Suprapubic skin (tissue), 4 donors: ENCODE results near the gene HINT2.

ENCODE experiments used
- EP300 ChIP-seq: sonication (generic); formaldehyde crosslinking; IDR thresholded peaks from one replicate; pipeline ENCODE4 v1.6.1; 2017; ENCODE audit warnings: antibody characterized with exemption
- POLR2A ChIP-seq, 2 donors: fragments of 450-650 bp; IDR thresholded peaks; one replicate each; pipeline ENCODE4 v1.6.1; 2017; ENCODE audit warnings: antibody characterized with exemption in 2 of 2, mild to moderate bottlenecking in 2 of 2, moderate library complexity in 2 of 2
- POLR2AphosphoS5 ChIP-seq, 3 donors: sonication (generic); formaldehyde crosslinking; IDR thresholded peaks; one replicate each; pipeline ENCODE4 v1.6.1; 2017; ENCODE audit warnings: antibody characterized with exemption in 3 of 3
- TF ChIP-seq, protein P1 (sequence below), 2 donors: fragments of 200-600 bp in 1 of 2; fragments of 450-650 bp in 1 of 2; sonication (generic) in 1 of 2; IDR thresholded peaks; one replicate each; pipeline ENCODE4 v1.5.1; 2016 to 2019; ENCODE audit warnings: antibody characterized with exemption in 2 of 2, mild to moderate bottlenecking in 1 of 2, moderate library complexity in 1 of 2

- TF ChIP-seq, protein P1, sequence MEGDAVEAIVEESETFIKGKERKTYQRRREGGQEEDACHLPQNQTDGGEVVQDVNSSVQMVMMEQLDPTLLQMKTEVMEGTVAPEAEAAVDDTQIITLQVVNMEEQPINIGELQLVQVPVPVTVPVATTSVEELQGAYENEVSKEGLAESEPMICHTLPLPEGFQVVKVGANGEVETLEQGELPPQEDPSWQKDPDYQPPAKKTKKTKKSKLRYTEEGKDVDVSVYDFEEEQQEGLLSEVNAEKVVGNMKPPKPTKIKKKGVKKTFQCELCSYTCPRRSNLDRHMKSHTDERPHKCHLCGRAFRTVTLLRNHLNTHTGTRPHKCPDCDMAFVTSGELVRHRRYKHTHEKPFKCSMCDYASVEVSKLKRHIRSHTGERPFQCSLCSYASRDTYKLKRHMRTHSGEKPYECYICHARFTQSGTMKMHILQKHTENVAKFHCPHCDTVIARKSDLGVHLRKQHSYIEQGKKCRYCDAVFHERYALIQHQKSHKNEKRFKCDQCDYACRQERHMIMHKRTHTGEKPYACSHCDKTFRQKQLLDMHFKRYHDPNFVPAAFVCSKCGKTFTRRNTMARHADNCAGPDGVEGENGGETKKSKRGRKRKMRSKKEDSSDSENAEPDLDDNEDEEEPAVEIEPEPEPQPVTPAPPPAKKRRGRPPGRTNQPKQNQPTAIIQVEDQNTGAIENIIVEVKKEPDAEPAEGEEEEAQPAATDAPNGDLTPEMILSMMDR (IDR thresholded peaks at IDR 0.05): no peak
- no peak for TF ChIP-seq EP300
- TF ChIP-seq POLR2A (IDR thresholded peaks at IDR 0.05): no peak
- TF ChIP-seq POLR2AphosphoS5 (IDR thresholded peaks at IDR 0.05): no peak
Measured at GRCh38 chr9:35859990-35860339, 45.1 kb upstream of the HINT2 start.
